Upper lobe of left lung (tissue), 4 donors: ENCODE measurements around the gene LYRM2.

Experiments
- POLR2A ChIP-seq, 4 donors: fragments of 450-650 bp; IDR thresholded peaks; one replicate each; pipeline ENCODE4 v1.5.1; 2016 to 2017; ENCODE audit warnings: antibody characterized with exemption in 4 of 4, mild to moderate bottlenecking in 2 of 4
- POLR2AphosphoS5 ChIP-seq, 2 donors: sonication (generic); formaldehyde crosslinking; IDR thresholded peaks; one replicate each; pipeline ENCODE4 v1.5.1; 2017; ENCODE audit warnings: antibody characterized with exemption in 2 of 2
- TF ChIP-seq, protein P1 (sequence below), 6 experiments: fragments of 450-650 bp in 4 of 6; fragments of 200-600 bp in 2 of 6; sonication (generic) in 2 of 6; IDR thresholded peaks; one replicate each; pipeline ENCODE4 v1.5.1; 2016 to 2019; ENCODE audit warnings: antibody characterized with exemption in 6 of 6

DNA sequence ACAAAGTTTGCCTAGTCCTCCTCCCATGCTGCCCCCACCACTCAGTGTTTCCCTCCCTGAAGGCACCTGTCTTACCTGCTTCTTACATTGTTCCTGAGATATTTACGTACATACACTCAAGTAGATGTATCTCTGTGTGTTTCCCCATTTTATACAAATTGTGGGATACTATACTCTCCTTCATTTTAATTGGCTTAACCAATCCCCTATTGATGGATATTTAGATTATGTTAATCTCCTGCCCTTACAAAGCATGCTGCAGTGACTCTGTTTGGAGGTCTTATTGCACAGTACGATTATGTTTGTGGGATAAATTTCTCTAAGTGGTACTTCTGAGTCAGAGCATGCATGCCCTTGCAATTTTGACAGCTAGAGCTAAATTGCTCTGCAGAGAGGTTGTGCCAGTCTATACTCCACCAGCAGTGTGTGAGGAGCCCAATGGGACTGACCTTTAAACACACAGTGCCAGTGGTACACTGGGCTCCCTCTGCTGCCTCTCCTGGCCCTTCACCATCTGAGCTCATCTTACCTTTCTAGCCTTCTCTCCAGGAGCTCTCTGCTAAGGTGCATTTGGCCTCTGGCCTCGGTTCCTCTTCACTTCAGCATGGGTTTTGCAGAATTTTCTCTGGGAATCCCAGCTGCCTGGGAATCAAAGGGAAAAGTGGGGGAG lies 57.4 kb downstream of the LYRM2 start:
- TF ChIP-seq, protein P1, sequence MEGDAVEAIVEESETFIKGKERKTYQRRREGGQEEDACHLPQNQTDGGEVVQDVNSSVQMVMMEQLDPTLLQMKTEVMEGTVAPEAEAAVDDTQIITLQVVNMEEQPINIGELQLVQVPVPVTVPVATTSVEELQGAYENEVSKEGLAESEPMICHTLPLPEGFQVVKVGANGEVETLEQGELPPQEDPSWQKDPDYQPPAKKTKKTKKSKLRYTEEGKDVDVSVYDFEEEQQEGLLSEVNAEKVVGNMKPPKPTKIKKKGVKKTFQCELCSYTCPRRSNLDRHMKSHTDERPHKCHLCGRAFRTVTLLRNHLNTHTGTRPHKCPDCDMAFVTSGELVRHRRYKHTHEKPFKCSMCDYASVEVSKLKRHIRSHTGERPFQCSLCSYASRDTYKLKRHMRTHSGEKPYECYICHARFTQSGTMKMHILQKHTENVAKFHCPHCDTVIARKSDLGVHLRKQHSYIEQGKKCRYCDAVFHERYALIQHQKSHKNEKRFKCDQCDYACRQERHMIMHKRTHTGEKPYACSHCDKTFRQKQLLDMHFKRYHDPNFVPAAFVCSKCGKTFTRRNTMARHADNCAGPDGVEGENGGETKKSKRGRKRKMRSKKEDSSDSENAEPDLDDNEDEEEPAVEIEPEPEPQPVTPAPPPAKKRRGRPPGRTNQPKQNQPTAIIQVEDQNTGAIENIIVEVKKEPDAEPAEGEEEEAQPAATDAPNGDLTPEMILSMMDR (IDR thresholded peaks at IDR 0.05): no peak
- no peak for TF ChIP-seq POLR2A (IDR thresholded peaks at IDR 0.05)
- no peak for TF ChIP-seq POLR2AphosphoS5 (IDR thresholded peaks at IDR 0.05)
